Activated CD4-positive, alpha-beta memory T cell treated with anti-CD3 and anti-CD28 coated beads for 36 hours (primary cell): ENCODE results near the gene KLHL12. TPM values are rescaled to one million over a fixed set of nuclear protein-coding genes. Genes with fewer than 3 reads are reported as not detected.
"Not testable (repeated sequence)": the region's sequence is repeated elsewhere in the genome, so short reads cannot be mapped to it uniquely, and the experiment has no call there.

Source experiments
- CTCF ChIA-PET: fragments of 350-600 bp; sonication (Branson Sonifier 250); formaldehyde crosslinking; loops from one replicate; lab custom pipeline; 2021; ENCODE audit warnings: antibody characterized with exemption, inconsistent platforms; lab: Charles Lee
- POLR2A ChIA-PET: fragments of 350-600 bp; sonication (Branson Sonifier 250); formaldehyde crosslinking; loops from one replicate; lab custom pipeline; 2021; ENCODE audit warnings: antibody characterized with exemption; lab: Charles Lee
- DNase-seq: peaks from one replicate; pipeline ENCODE4 v3.0.0-alpha.2; 2020
- H3K27ac Mint-ChIP-seq: one replicate; pipeline ENCODE4 v1.8.0; 2021; ENCODE audit warnings: mixed read lengths
- H3K27me3 Mint-ChIP-seq: one replicate; pipeline ENCODE4 v1.8.0; 2021; ENCODE audit warnings: mixed read lengths
- H3K36me3 Mint-ChIP-seq: one replicate; pipeline ENCODE4 v1.8.0; 2021; ENCODE audit warnings: mixed read lengths
- H3K4me1 Mint-ChIP-seq: one replicate; pipeline ENCODE4 v1.8.0; 2021; ENCODE audit warnings: low read depth, mixed read lengths
- H3K4me3 Mint-ChIP-seq: one replicate; pipeline ENCODE4 v1.8.0; 2021; ENCODE audit warnings: mild to moderate bottlenecking, mixed read lengths
- H3K9me3 Mint-ChIP-seq: one replicate; pipeline ENCODE4 v1.8.0; 2021; ENCODE audit warnings: mixed read lengths
- intact Hi-C: fragments of 100-400 bp; cut with micrococcal nuclease; formaldehyde crosslinking; loops from one replicate; pipeline ENCODE4 v1.15.1; 2023
- total RNA-seq, 2 experiments: library from RNA; stranded (reverse); gene quantifications; one replicate each; pipeline ENCODE4 v1.2.3, GENCODE V29; 2021

KLHL12 gene
- total RNA-seq, 2 experiments from 2014 or later, result 35.5 to 38.3 TPM

DNA sequence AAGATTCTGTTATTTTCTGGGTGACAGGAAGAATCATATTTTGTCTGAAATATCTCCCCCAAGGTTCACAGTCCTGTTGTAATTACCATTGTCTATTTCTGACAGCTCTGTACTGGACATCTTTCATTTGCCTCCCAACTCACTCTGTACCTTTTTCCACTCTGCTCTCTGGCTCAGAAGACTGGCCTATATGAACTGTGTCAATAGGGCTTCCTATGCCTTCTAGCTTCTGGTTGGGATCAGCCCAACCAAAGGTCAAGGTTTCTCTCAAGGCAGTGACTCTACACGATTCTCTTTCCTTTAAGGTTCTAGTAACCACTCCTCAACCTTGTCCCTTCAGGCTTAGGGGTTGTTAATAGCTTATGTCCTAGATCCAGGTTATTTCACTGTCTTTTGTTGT, 17.5 kb downstream of the KLHL12 start:
- no peaks in the 10 kb centered on the region for H3K9me3 Mint-ChIP-seq
- no peak overlapping the region for H3K4me3 Mint-ChIP-seq
- ChIA-PET POLR2A (no interaction called here), CTCF (no interaction called here)
- no peak overlapping the region for H3K27ac Mint-ChIP-seq
- H3K4me1 Mint-ChIP-seq, result peaks cover 2% of the 10 kb centered on the region
- intact Hi-C loops, result no loop called here
- DNase-seq, result no peak
- H3K27me3 Mint-ChIP-seq, result no peaks in the 10 kb centered on the region
- H3K36me3 Mint-ChIP-seq, result peaks cover 37% of the 10 kb centered on the region

DNA sequence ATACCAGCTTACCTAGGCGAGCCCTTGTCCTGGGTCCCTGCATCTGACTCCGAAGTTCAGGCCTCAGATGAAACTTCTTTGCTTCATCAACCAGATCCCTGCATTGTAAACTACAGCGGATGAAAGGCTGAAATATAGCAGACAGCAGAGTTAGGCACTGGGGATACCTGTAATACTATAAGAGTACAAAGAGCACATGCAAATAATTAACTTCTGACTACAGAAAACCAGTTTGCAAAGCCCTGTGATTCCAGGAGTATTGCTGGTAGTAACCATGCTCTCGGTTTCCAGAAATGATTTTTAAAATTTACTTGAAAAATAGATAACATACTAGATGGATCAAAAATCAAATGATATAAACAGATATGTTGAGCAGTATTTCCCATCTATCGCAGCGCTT, 18.0 kb downstream of the KLHL12 start:
- no peaks in the 10 kb centered on the region for H3K9me3 Mint-ChIP-seq
- intact Hi-C loops, result no loop called here
- no peak overlapping the region for H3K27ac Mint-ChIP-seq
- peaks cover 37% of the 10 kb centered on the region for H3K36me3 Mint-ChIP-seq
- DNase-seq, result no peak
- peaks cover 2% of the 10 kb centered on the region for H3K4me1 Mint-ChIP-seq
- H3K27me3 Mint-ChIP-seq, result no peaks in the 10 kb centered on the region
- ChIA-PET POLR2A (no interaction called here), CTCF (no interaction called here)
- no peak overlapping the region for H3K4me3 Mint-ChIP-seq

DNA sequence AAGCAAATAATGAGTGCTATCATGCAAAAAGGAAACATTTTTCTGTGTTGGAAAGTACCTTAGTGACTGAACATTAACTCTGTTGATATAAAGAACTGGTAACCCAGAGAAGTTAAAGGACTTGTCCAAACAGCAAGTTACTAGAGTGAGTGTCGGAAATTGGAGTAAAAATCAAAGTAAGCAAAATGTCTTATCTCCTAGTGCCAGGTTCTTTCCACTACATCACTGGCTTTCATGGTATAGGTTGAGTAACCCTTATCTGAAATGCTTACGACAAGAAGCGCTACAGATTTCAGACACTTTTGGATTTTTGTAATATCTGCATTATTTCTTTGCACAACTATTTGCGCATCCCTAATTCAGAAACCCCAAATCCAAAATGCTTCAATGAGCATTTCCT, 21.7 kb downstream of the KLHL12 start:
- H3K4me3 Mint-ChIP-seq, result no peak overlapping the region
- CTCF ChIA-PET, result no interaction called here

DNA sequence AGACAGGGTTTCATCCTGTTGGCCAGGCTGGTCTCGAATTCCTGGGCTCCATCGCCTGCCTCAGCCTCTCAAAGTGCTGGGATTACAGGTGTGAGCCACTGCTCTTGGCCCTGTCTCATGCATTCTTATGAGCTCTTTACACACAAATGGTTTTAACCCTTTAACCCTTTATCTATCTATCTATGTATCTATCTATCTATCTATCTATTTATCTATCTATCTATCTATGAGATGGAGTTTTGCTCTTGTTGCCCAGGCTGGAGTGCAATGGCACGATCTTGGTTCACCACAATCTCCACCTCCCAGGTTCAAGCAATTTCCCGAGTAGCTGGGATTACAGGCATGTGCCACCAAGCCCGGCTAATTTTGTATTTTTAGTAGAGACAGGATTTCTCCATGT, 23.2 kb downstream of the KLHL12 start:
- DNase-seq, H3K4me3 Mint-ChIP-seq, intact Hi-C loops, H3K4me1 Mint-ChIP-seq, H3K27ac Mint-ChIP-seq, H3K27me3 Mint-ChIP-seq, POLR2A ChIA-PET, H3K9me3 Mint-ChIP-seq: not testable (repeated sequence)
- CTCF ChIA-PET, result interaction anchor here (1.0 kb wide), 1 partner anchor 15 kb away, joined by 3 read pairs; the partner anchor contains the start of gene RABIF
- peaks cover 15% of the 10 kb centered on the region for H3K36me3 Mint-ChIP-seq

More for the DNA sequence above, 21.7 kb downstream of the KLHL12 start:
- no peaks in the 10 kb centered on the region for H3K27me3 Mint-ChIP-seq
- H3K9me3 Mint-ChIP-seq, result no peaks in the 10 kb centered on the region
- POLR2A ChIA-PET, result no interaction called here
- no peaks in the 10 kb centered on the region for H3K4me1 Mint-ChIP-seq
- no peak for DNase-seq
- peaks cover 18% of the 10 kb centered on the region for H3K36me3 Mint-ChIP-seq
- intact Hi-C loops, result no loop called here
- no peak overlapping the region for H3K27ac Mint-ChIP-seq

DNA sequence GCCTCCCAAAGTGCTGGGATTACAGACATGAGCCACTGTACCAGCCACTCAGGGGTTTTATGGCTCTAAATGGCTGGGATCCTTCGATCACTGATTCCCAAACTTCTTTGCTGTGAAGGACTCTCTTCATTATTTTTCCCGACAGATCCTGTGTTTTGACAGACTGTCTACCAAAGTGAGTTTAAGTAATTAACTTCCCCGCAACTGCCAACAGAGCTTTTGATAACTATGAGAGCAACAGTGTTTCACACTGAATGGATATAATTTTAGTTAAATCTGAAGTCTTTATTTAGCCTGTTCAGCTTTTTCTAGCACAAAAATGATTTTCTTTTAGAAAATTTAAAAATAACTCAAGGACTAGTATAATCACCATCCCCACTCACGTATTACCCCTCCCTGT, 25.5 kb downstream of the KLHL12 start:
- intact Hi-C loops, result no loop called here
- Mint-ChIP-seq H3K9me3 (no peaks in the 10 kb centered on the region), H3K27ac (no peak overlapping the region), H3K27me3 (no peaks in the 10 kb centered on the region), H3K36me3 (peaks cover 16% of the 10 kb centered on the region), H3K4me3 (no peak overlapping the region), H3K4me1 (no peaks in the 10 kb centered on the region)
- no peak for DNase-seq
- ChIA-PET CTCF (no interaction called here), POLR2A (no interaction called here)

DNA sequence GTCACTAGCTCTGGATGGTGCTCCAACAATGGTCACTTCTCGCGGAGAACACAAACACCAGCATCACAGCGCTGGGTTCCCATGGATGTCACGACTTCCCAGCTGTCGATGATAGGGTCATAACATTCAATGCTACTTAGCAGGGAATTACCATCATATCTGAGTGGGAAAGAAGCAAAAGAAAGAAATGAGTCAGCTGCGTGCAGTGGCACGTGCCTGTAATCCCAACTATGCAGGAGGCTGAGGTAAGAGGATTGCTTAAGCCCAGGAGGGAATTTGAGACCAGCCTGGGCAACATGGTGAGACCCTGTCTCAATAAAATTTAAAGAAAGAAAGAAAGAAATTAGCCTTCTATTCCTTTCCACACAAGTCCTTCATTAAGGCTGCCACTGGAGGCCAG, 34.5 kb downstream of the KLHL12 start:
- no peak overlapping the region for H3K27ac Mint-ChIP-seq
- POLR2A ChIA-PET, result no interaction called here
- CTCF ChIA-PET, result no interaction called here
- no peak for DNase-seq
- H3K36me3 Mint-ChIP-seq, result peaks cover 28% of the 10 kb centered on the region
- H3K27me3 Mint-ChIP-seq, result no peaks in the 10 kb centered on the region
- H3K9me3 Mint-ChIP-seq, result no peaks in the 10 kb centered on the region
- intact Hi-C loops, result no loop called here
- no peak overlapping the region for H3K4me3 Mint-ChIP-seq
- H3K4me1 Mint-ChIP-seq, result peaks cover 17% of the 10 kb centered on the region

DNA sequence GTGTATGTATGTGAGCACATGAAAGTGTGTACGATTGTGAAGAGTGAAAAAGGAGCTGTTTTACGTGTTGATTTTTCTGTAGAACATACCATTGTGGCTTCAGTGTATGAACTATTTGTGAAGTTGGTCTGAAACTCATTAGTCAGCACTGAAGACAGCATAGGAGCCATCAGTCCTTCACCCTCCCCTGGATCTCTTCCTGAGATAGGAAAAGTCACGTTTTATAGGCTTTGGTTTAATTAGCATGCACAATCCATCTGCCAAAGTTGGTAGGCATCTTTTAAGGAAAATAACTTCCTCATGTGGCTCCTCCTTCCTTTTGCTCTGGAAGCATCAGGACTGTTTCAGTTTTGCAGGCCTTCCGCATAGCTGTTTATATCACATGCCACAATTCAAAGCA, 36.6 kb downstream of the KLHL12 start:
- Mint-ChIP-seq H3K36me3 (peaks cover 22% of the 10 kb centered on the region), H3K4me3 (no peak overlapping the region), H3K27me3 (no peaks in the 10 kb centered on the region), H3K9me3 (no peaks in the 10 kb centered on the region), H3K4me1 (peaks cover 19% of the 10 kb centered on the region), H3K27ac (no peak overlapping the region)
- intact Hi-C loops, result no loop called here
- ChIA-PET CTCF (interaction anchor here (1.3 kb wide), 1 partner anchor 109 kb away, joined by 3 read pairs; no protein-coding TSS in a partner anchor), POLR2A (interaction anchor here (1.0 kb wide), 1 partner anchor 37 kb away, joined by 4 read pairs; the partner anchor contains the start of gene KLHL12)
- DNase-seq, result no peak

DNA sequence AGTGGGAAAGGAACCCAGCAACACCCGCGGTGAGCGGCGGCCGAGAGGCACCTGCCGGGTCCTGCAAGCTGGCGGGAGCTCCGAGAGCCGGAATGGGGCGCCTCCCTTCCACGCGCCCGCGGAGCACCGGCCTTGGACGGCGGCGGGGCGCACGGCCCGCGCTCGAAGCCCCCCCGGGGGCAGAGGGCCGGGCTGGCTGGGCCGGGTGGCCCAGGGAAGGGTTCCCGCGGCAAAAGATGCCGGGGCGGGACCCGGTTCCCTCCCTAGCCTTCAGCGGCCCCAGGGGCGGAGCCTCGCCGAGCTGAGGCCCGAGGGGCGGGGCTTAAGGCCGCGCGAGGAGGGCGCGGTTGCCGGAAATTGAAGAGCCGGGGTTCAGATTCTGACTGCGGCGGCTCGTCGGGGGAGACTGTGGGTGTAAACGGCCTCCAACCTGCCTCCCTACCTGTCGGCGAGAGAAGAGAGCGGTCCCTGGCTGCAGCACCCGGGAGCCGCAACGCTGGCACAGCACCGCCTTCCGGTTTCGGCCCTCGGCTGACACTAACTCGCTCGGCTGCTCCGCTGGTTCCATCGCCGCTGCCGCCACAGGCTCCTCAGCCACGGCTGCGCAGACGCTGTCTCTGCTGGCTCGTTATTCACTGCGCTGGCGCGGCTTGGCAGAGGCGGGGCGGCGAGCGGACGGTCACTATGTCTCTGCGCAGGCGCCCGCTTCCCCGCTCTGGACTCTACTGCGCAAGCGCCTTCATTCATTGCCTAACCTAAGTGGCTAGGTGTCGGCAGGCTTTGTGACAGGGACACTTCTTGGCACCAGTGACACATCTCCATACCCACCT, 38.3 kb downstream of the KLHL12 start, which contains the start of gene RABIF:
RABIF (minus strand) TSS at position 619 of the 830 bp plus-strand sequence; CDS start at position 568, 51 bp downstream.
- Mint-ChIP-seq H3K36me3 (peaks cover 17% of the 10 kb centered on the region), H3K4me1 (peaks cover 22% of the 10 kb centered on the region), H3K9me3 (no peaks in the 10 kb centered on the region), H3K4me3 (peak within 1 kb of the TSS; percentile 93), H3K27me3 (no peaks in the 10 kb centered on the region), H3K27ac (peak within 1 kb of the TSS; percentile 98)
- peak; percentile 98 for DNase-seq
- CTCF ChIA-PET, result interaction anchor here (0.6 to 1.4 kb wide), 4 partner anchors 15 to 136 kb away, joined by 3 to 5 read pairs (median 3); no protein-coding TSS in a partner anchor
- POLR2A ChIA-PET, result interaction anchor here (1.3 to 1.4 kb wide), 2 partner anchors 38 to 118 kb away, joined by 5 to 8 read pairs; partner anchors contain the start of genes KLHL12 and TMEM183A
- intact Hi-C loops, result loop anchor here (1.0 to 10.0 kb wide), 8 partner anchors 39 to 724 kb away; partner anchors contain the start of genes CYB5R1, KLHL12, PCAT6 and PPP1R12B

DNA sequence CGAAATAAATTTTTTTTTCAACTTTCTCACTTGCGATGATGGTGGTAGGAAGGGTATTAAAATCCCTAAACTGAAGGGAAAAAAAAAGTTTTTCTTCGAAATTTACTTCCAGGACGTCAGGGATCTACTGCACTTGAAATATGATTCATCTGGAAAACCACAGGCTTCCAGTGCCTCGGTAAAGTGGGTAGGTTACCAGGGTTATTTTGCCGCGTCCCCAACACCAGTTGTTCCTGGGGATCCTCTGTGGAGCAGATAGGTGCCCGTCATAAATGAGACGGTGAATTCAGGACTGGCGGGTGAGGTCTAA, 38.9 kb downstream of the KLHL12 start:
- ChIA-PET CTCF (interaction anchor here (0.9 to 1.4 kb wide), 3 partner anchors 85 to 135 kb away, joined by 3 to 5 read pairs (median 3); no protein-coding TSS in a partner anchor), POLR2A (interaction anchor here (1.3 to 1.4 kb wide), 2 partner anchors 39 to 119 kb away, joined by 5 to 8 read pairs; partner anchors contain the start of genes KLHL12 and TMEM183A)
- Mint-ChIP-seq H3K4me3 (peak overlapping the region; percentile 90), H3K27me3 (no peaks in the 10 kb centered on the region), H3K27ac (peak overlapping the region; percentile 93), H3K9me3 (no peaks in the 10 kb centered on the region), H3K36me3 (peaks cover 17% of the 10 kb centered on the region), H3K4me1 (peaks cover 22% of the 10 kb centered on the region)
- intact Hi-C loops, result loop anchor here (2.0 to 10.0 kb wide), 5 partner anchors 77 to 723 kb away; partner anchors contain the start of genes CYB5R1, PCAT6, PPP1R12B and PTPN7
- no peak for DNase-seq

DNA sequence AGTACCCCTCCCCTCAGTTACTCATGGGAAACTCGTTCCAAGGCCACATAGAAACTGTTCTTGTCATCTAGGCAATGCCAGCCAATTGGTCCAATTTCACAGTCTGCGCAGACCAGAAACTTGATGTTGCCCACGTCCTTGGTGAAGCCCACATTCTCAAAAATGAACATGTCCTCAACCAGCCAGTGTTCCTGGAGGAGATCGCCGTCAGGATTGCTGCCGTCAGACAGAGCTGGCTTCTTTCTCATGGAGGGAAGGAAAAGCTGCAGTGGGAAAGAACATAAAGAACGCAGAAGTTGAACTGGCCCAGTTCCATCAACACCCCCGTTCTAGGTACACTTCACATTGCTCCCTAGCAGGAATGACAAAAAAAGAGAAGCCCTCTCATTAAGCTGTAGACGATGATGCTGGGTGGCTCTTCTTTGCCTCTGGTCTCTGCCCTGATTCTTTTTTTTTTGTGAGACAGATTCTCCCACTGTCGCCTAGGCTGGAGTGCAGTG, 46.0 kb downstream of the KLHL12 start:
- Mint-ChIP-seq H3K27ac (no peak overlapping the region), H3K4me3 (no peak overlapping the region), H3K9me3 (no peaks in the 10 kb centered on the region), H3K36me3 (peaks cover 10% of the 10 kb centered on the region), H3K27me3 (no peaks in the 10 kb centered on the region), H3K4me1 (peaks cover 3% of the 10 kb centered on the region)
- intact Hi-C loops, result loop anchor here (10.0 kb wide), 1 partner anchor 716 kb away; the partner anchor contains the start of gene PTPN7
- DNase-seq, result no peak
- ChIA-PET CTCF (interaction anchor here (2.1 kb wide), 1 partner anchor 118 kb away, joined by 5 read pairs; no protein-coding TSS in a partner anchor), POLR2A (no interaction called here)

DNA sequence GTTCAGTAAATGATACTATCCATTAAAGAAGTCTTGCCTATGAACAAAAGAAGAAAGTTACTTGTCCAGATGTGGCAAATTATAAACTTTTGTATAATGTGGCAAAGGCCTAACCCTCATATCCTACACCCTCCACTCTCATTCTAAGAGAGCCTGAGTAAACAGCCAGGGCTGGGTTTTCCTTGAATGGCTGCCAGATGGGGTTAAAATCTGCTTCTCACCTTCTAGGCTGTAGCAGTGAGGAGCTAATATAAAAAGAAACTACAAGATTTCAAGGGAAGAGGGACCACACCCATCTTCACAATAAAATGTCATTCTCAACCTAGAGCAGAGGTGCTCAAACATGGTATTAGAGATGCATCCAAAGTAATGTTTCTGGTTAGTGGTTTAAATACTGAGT, 47.0 kb downstream of the KLHL12 start:
- intact Hi-C loops, result loop anchor here (10.0 kb wide), 1 partner anchor 715 kb away; the partner anchor contains the start of gene PTPN7
- H3K9me3 Mint-ChIP-seq, result no peaks in the 10 kb centered on the region
- H3K27ac Mint-ChIP-seq, result no peak overlapping the region
- peaks cover 10% of the 10 kb centered on the region for H3K36me3 Mint-ChIP-seq
- DNase-seq, result no peak
- H3K4me1 Mint-ChIP-seq, result peaks cover under 1% of the 10 kb centered on the region
- ChIA-PET CTCF (no interaction called here), POLR2A (no interaction called here)
- H3K4me3 Mint-ChIP-seq, result no peak overlapping the region
- no peaks in the 10 kb centered on the region for H3K27me3 Mint-ChIP-seq

DNA sequence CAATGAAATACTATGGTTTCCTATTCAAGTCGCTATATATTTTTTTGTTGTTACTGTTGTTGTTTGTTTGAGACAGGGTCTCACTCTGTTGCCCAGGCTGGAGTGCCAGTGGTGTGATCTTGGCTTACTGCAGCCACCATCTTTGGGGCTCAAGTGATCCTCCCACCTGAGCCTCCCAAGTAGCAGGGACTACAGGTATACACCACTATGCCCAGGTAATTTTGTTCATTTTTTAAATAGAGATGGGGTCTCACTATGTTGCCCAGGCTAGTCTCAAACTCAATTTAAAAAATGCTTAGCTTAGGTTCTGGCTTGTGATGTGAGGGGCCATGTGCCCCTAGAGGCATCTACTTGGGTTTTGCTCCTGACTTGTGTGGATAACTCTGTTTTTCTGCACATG, 47.9 kb downstream of the KLHL12 start:
- intact Hi-C loops, result no loop called here
- no peak overlapping the region for H3K27ac Mint-ChIP-seq
- H3K4me1 Mint-ChIP-seq, result no peaks in the 10 kb centered on the region
- no peak for DNase-seq
- ChIA-PET CTCF (no interaction called here), POLR2A (no interaction called here)
- H3K36me3 Mint-ChIP-seq, result peaks cover 10% of the 10 kb centered on the region
- no peaks in the 10 kb centered on the region for H3K9me3 Mint-ChIP-seq
- no peak overlapping the region for H3K4me3 Mint-ChIP-seq
- no peaks in the 10 kb centered on the region for H3K27me3 Mint-ChIP-seq
